Heart left ventricle (tissue), 16 donors: ENCODE results near the gene OPCML. TPM values are rescaled to one million over a fixed set of nuclear protein-coding genes. Genes with fewer than 3 reads are reported as not detected.

Source experiments
- ATAC-seq, 4 donors: fragments of 200-7000 bp; cut with Tn5 transposase; one replicate each; pipeline ENCODE4 v1.9.1; 2020 to 2022; ENCODE audit warnings: moderate library complexity in 4 of 4, mild to moderate bottlenecking in 3 of 4, moderate number of reproducible peaks in 1 of 4
- DNase-seq, 5 donors: peaks; one replicate each; pipeline ENCODE4 v3.0.0-alpha.2; 2020
- H3K27ac ChIP-seq, 12 donors: fragments of 200-600 bp; sonication (generic) in 4 of 12; one replicate each; pipeline versions ENCODE4 v1.5.0 to v1.8.0; 2016 to 2022; ENCODE audit warnings: mild to moderate bottlenecking in 2 of 12
- H3K27me3 ChIP-seq, 9 donors: fragments of 200-600 bp; sonication (generic) in 2 of 9; one replicate each; pipeline versions ENCODE4 v1.5.1 to v1.8.0; 2016 to 2022; ENCODE audit warnings: mild to moderate bottlenecking in 3 of 9
- H3K36me3 ChIP-seq, 9 donors: fragments of 200-600 bp; sonication (generic) in 2 of 9; one replicate each; pipeline versions ENCODE4 v1.5.0 to v1.8.0; 2018 to 2022; ENCODE audit warnings: mild to moderate bottlenecking in 2 of 9
- H3K4me1 ChIP-seq, 12 donors: fragments of 200-600 bp; sonication (generic) in 4 of 12; one replicate each; pipeline versions ENCODE4 v1.5.0 to v1.8.0; 2016 to 2022; ENCODE audit warnings: mild to moderate bottlenecking in 3 of 12
- H3K4me3 ChIP-seq, 12 donors: fragments of 200-600 bp; sonication (generic) in 4 of 12; one replicate each; pipeline versions ENCODE4 v1.5.0 to v1.8.0; 2017 to 2022; ENCODE audit warnings: mild to moderate bottlenecking in 9 of 12, moderate library complexity in 4 of 12
- H3K9me3 ChIP-seq, 12 donors: fragments of 200-600 bp; sonication (generic) in 4 of 12; one replicate each; pipeline versions ENCODE4 v1.5.0 to v1.8.0; 2016 to 2022; ENCODE audit warnings: mild to moderate bottlenecking in 1 of 12
- CTCF ChIP-seq, 12 donors: fragments of 200-600 bp; sonication (generic) in 4 of 12; IDR thresholded peaks; one replicate each; pipeline versions ENCODE4 v1.5.0 to v1.8.0; 2018 to 2022; ENCODE audit warnings: antibody characterized with exemption in 12 of 12, mild to moderate bottlenecking in 5 of 12
- POLR2A ChIP-seq, 2 donors: fragments of 450-650 bp; IDR thresholded peaks; one replicate each; pipeline ENCODE4 v1.6.1; 2017; ENCODE audit warnings: antibody characterized with exemption in 2 of 2, mild to moderate bottlenecking in 2 of 2, moderate library complexity in 2 of 2
- WGBS, 4 donors: extraction: QIAGEN DNeasy Blood & Tissue Kit in 2 of 4; methylation state at CpG; one replicate each; pipeline versions ENCODE4 v1.1.5 to v1.1.7; 2013 to 2018; 5-methylcytosine and 5-hydroxymethylcytosine counted together
- intact Hi-C, 10 donors: fragments of 100-400 bp; cut with DNase I; formaldehyde crosslinking; loops; one replicate each; pipeline versions ENCODE4 v1.11.1 to v1.14.2; 2022
- polyA plus RNA-seq, 2 donors: library from polyadenylated mRNA; stranded (reverse); fragments of 200-250 nt; gene quantifications; one replicate each; pipeline ENCODE4 v1.2.3, GENCODE V29; 2013
- total RNA-seq, 9 donors: library from RNA; depleted of rRNA in 2 of 9; stranded (reverse); fragments of >200 nt in 2 of 9; fragmentation: NEBNext Ultra II Directional in 3 of 9; extraction: Animal tissue kit (Norgen Biotek cat#: 25700) in 3 of 9; gene quantifications; one replicate each; pipeline versions ENCODE4 v1.1.0 to v1.2.4, GENCODE V29; 2016 to 2023
- donor health status: ischemic (EF 13 %, LVEDD 7.1; RV severe dilation, severe dysfunction).
- donor health status: healthy with polysubstance abuse.
- donor health status: DM: no; HTN: yes; CAD: no.
- donor health status: DM: no; HTN: no; CAD: no.
- donor health status: ischemic (EF 25% LVEDD 6.9; RV normal size, moderate dysfunction).
- donor health status: ischemic (EF 25% LVEDD 5.7; RV mildly dilated, moderate dysfunction).
- donor health status: healthy.
- donor health status: DM: yes; HTN: yes; CAD: no.
- donor health status: ischemic (EF 35%, LVEDD 5.7; RV mildly dilated, moderate dysfunction).
- donor health status: nonischemic (EF 11% LVEDD 7.7; RV severe dilation, severe dysfunction).
- donor health status: DM: yes; HTN: yes; CAD: no.
- donor health status: PGD.
- donor health status: ischemic (EF 29% LVEDD 5.4; RV normal size, mild dysfunction).
- donor health status: nonischemic (EF 23%, LVEDD 6.1; RV moderate dilation, normal function).

Gene OPCML
- total and polyA plus RNA-seq, 11 donors: 0.04 to 1.3 (median 0.23) TPM; not detected in 3

- intact Hi-C loops: no loop called here
- Histone ChIP-seq H3K4me3 (no peak overlapping the region), H3K9me3 (no peaks in the 10 kb centered on the region), H3K27me3 (peaks cover 0 to 21% (median 6%) of the 10 kb centered on the region in 9 donors), H3K36me3 (no peaks in the 10 kb centered on the region), H3K4me1 (no peaks in the 10 kb centered on the region), H3K27ac (no peak overlapping the region)
- 30 to 59% (median 32%) methylated on average over 2 of the region's 2 CpGs for WGBS, 4 donors
- TF ChIP-seq POLR2A (IDR thresholded peaks at IDR 0.05): no peak
- TF ChIP-seq CTCF (IDR thresholded peaks at IDR 0.05): no peak
- DNase-seq (no peak), ATAC-seq (no peak)
These were observed 544.4 kb downstream of the OPCML start for GRCh38 chr11:132987936-132988335.

GRCh38 chr11:132983641-132983978, 548.7 kb downstream of the OPCML start:
- TF ChIP-seq POLR2A (IDR thresholded peaks at IDR 0.05) (no peak), CTCF (IDR thresholded peaks at IDR 0.05) (no peak)
- ATAC-seq: no peak
- Histone ChIP-seq H3K36me3 (no peaks in the 10 kb centered on the region), H3K4me3 (no peak overlapping the region), H3K9me3 (no peaks in the 10 kb centered on the region), H3K27me3 (peaks cover 0 to 4% (median 0%) of the 10 kb centered on the region in 9 donors), H3K27ac (no peak overlapping the region), H3K4me1 (no peaks in the 10 kb centered on the region)
- 78 to 92% (median 88%) methylated on average over 1 of the region's 1 CpG for WGBS, 4 donors
- intact Hi-C loops: no loop called here
- DNase-seq: no peak

GRCh38 chr11:132982772-132983640, 549.3 kb downstream of the OPCML start:
- Histone ChIP-seq H3K4me1 (no peaks in the 10 kb centered on the region), H3K4me3 (no peak overlapping the region), H3K36me3 (no peaks in the 10 kb centered on the region), H3K27me3 (peaks cover 0 to 5% (median 0%) of the 10 kb centered on the region in 9 donors), H3K27ac (no peak overlapping the region), H3K9me3 (no peaks in the 10 kb centered on the region)
- TF ChIP-seq POLR2A (IDR thresholded peaks at IDR 0.05) (no peak), CTCF (IDR thresholded peaks at IDR 0.05) (no peak)
- ATAC-seq (no peak), DNase-seq (no peak)
- intact Hi-C loops: no loop called here
- WGBS, 4 donors: 85 to 87% (median 86%) methylated on average over 7 of the region's 7 CpGs

- no peak for ATAC-seq
- TF ChIP-seq POLR2A (IDR thresholded peaks at IDR 0.05) (no peak), CTCF (IDR thresholded peaks at IDR 0.05) (no peak)
- 78 to 82% (median 79%) methylated on average over 17 of the region's 17 CpGs for WGBS, 4 donors
These were observed 551.0 kb downstream of the OPCML start for GRCh38 chr11:132981131-132981956.

More at GRCh38 chr11:132981131-132981956, 551.0 kb downstream of the OPCML start:
- Histone ChIP-seq H3K4me1 (no peaks in the 10 kb centered on the region), H3K9me3 (no peaks in the 10 kb centered on the region), H3K4me3 (no peak overlapping the region), H3K27ac (no peak overlapping the region), H3K36me3 (no peaks in the 10 kb centered on the region), H3K27me3 (peaks cover 0 to 5% (median 0%) of the 10 kb centered on the region in 9 donors)
- no peak for DNase-seq
- intact Hi-C loops: no loop called here
